HUDEP-2 (cell line): ENCODE measurements around the gene CMKLR1.

Experiments
- DNase-seq, 76 experiments: peaks; one replicate each; lab custom pipeline; 2025; ENCODE audit not compliant: unreplicated experiment in 76 of 76; lab: John Stamatoyannopoulos, UW

Gene CMKLR1

DNA sequence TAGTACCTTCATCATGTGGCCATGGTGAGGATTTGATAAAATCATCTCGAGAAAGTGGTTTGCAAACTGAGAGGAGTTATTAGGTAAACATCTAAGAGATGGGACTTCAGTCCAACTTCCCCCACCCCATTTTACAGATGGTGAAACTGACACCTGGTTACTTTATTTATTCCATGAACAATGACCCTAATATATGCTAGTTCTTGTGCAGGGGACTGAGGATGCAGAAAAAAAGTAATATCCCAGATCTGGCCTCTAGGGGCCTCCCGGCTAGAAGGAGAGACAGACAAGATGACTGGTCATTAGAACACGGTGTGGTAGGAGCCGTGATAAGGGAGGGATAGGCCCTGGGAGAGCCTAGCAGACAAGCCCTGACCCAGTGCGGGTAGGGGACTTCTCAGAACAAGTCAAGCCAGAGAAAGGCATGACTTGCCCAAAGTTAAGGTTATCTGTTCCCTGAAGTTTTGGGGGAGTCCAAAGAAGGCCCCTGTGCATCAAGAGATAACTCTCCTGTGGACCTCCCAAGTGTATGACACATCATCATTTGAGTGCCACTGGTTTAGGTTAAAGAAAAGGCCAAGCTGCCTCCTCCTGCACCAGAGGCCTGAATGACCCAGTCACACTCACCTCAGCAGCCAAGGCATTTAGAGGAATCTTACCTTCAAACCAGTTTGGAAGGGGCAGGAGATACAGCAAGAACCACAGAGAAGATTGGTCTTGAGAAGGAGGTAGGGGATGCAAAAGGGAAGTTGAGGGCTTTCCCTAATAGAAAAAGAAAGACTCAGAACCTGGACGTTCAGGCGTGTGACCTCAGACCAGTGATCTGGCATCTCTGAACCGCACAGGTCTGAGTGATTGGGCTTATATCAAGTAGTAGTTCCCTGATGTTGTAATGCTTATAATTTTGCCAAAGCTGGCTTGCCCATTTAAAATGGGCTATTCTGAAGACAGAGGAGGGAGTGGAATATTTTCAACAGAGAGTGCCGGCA is 1.6 kb downstream of the CMKLR1 start:
- DNase-seq = peak in 70 of 76 experiments; percentile 4 to 94 (median 71)

DNA sequence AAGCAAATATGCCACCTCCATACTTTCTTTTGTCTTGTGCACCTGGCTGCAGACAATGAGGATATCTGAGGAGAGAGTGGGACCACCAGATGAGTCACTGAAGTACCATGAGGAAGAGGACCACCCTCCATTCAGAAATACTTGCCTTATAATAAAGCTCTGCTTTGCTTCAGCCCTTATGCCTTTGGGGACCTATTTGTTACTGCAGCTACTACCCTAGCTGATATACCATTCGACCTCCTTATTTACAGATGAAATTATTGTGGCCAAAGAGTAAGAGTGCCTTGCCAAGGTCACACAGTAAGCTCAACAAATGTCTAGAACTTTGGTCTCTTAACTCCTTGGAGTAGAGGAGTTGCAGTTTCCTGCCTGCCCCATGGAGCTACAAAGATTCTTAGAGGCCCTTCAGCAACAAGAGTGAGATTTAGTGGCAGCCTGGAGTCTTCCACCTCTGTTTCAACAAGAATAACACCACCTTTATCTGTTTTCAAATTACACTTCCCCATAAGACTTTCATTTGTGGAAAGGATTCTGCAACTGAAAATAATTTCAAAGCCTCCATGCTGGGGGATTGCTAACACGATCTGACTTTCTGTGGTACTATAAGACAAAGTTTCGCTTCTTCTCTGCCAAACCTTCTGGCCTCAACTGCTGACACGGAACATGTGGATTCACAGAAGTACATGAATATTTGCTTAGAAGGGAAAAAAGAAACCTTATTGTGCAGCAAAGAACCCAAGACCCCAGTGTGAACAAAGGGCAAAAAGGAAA is 3.6 kb downstream of the CMKLR1 start:
- DNase-seq = no peak

DNA sequence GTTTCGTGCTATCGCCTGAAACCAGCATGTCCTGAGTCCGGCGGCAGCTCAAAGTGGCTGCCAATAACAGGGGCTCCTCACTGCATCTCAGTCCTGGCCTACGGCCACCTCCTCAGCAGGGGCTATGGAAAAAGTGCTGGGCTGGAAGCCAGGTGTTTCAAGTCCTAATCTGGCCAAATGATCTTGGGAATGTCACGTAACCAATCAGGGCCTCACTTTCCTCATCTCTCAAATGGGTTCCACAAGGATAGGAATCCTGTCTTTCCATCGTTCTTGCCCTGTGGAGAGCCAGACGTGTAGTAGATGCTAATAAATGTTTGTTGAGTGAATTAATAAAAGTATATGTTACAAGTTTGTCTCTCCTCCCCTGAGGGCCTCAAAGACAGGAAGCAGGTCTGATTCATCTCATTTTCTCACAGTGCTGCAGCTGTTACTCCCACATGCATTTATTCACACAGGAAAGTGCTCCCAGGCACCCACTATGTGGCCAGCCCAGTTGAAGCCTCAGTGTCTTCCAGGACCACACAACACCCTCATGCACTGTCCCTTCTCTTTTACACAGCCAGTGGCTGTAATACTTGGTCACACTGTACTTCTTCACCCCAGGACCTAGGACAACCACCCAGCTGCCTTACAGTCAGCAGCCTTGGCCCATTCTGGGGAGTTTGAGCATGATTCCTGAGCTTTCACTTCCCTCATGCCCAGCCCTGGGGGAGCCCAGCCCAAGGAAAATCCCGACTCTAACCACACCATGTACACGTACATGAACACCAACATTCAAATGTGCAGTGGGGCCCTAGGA is 5.0 kb downstream of the CMKLR1 start:
- no peak for DNase-seq

DNA sequence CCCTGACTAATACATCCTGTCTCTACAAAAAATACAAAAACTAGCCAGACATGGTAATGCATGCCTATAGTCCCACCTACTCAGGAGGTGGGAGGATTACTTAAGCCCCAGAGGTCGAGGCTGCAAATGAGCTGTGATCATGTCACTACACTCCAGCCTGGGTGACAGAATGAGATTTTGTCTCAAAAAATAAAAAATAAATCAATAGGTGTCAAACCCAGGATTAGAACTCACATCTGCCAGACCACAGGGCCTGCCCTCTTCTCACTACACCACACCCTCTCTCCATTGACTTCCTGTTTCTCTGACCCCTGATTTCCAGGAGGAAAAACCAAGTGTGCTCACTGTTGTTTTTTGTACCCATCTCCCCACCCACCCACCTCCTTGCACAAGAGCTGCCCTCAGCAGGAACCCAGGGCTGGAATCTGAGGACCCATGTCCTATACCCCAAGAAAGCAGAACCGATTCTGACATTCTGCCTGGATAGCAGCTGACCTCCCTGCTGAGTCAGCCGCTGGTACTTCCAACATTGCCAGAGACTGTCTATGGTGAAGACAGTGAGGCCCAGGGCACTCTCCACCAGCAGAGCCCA is 6.2 kb downstream of the CMKLR1 start:
- peak in 1 of 76 experiments; percentile 7 for DNase-seq

DNA sequence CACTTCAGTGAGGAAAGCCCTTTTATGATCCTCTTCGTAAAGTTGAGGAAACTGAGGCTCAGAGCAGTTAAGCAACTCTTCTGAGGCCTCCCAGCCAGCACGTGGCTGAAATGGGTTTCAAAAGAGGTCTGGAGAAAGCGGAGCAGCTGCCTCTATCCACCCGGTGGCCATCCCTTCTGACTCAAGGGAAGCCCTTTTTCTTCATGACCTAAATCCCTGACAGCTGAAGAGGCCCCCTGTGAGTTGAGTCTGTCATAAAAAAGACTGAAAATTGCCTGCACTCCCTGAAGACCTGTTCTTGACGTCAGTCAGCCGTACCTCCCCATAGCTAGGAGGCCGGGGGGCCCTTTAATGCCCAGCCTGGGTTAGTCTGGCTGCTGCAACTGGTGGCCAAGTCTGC is 10.7 kb downstream of the CMKLR1 start:
- DNase-seq = no peak

DNA sequence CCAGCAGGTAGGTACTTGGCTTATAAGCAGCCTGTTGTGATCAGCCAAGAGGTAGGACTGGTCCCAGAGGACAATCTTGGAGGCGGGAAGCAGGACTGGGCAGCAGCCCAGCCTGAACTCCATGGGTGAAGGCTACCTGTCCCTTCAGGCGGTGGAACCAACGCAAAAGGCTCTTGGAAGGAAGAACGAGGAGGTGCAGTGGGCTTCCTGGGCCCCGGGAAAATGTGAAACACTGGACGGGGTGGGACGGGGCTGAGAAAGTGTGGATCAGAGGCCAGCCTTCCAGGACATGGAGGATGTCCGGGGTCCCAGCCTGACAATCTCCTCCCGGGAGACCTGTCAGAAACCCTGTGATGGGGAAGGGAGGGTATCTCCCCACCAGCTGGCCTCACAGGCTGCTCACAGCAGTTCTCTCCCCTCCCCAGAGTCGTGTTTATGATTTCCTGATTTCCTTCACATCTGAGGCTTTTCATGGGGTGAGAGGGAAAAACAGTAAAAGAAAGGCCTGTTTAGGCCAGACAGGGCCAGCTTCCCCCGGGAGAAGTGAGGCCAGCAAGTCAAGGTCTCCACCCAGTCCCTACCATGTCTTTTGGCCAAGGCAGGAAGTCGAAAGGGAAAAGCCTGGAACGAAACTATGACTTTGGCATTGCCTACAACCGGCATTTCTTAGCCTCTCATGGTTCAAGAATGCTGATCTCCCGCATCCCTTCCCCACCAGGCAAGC is 11.3 kb downstream of the CMKLR1 start:
- no peak for DNase-seq

DNA sequence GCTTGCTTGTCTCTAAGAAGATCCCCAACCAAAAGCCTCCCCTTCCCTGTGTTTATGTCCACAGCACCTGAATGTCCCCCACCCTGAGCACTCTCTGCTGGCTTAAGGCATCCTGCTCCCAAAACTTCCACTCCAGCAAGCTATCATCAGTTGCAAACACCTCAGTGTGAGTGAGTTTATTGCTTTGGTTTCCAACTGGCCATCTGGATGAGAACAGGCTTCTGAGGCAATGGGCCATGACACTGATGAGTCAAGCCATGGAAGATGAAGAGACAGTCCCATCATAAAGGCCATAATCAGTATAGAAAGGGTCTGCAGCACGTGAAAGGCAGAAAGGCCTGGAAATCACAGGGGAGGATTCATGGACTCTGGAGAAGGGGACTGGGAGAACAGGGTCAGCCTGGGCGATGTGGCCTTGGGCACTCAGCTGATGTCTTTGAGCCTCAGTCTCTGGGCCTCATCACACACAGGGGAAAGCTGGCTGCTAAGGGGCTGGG is 12.8 kb downstream of the CMKLR1 start:
- DNase-seq = no peak

DNA sequence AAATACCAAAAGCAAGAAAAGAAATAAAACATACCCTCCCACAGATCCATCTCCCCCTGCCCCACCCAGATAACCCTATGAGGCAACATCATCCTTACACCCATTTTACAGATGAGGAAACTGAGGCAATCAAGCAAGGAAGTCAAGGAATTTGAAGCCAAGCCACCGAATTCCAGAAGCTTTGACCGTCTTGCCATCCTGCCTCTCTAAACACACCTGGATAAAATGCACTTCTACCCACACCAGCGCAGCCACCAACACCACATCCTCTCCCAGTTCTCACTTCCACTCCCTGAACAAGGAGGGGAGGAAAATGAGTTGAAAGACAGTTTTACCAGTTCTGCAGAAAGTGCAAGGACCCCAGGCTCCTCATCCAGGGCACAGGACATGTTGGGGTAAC is 13.6 kb downstream of the CMKLR1 start:
- no peak for DNase-seq

DNA sequence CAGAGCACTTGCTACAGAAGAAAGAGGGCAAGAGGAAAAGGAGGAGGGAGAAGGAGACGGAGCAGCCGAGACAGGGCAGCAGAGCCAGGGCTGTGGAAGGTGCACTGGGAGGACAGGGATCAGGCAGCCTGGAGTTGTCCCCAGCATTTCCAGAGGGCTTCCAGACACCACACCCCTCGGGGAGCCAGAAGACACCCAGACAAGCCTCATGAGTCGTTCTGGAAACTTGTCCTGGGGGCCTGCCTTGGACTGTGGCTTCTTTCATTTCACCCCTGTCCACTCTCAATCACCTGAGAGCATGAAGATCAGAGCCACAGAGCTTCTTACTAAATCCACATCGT is 14.1 kb downstream of the CMKLR1 start:
- DNase-seq = no peak

DNA sequence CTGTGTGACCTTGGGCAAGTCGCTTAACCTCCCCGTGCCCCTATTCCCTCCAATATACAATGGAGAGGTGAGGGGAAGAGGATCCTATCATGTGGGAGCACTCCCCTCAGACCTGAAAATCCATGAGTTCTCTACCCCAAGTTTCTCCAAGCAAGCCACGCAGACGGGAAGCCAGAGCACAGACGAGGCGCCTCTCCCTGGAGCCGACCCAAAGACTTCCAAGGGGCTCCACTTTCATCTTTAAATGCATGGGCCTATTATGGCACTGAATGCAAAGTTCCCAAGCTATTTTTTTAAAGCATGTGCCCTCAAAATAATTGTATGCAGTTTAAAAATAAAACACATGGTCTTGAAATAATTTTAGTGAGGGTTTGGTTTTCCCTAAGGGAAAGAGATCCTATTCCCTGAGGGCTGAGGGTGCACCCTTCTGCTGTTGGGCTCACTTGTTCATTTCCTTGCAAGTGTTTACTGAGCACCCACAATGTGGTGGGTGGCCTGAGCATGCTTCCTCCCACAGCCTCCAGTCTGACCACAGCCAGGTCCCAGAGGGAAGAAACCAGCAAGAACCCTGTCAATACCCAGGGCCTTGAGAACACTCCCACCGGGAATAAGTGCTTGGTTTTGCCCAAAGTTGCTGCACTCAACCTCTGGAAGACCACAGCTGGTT is 14.6 kb downstream of the CMKLR1 start:
- DNase-seq = no peak

DNA sequence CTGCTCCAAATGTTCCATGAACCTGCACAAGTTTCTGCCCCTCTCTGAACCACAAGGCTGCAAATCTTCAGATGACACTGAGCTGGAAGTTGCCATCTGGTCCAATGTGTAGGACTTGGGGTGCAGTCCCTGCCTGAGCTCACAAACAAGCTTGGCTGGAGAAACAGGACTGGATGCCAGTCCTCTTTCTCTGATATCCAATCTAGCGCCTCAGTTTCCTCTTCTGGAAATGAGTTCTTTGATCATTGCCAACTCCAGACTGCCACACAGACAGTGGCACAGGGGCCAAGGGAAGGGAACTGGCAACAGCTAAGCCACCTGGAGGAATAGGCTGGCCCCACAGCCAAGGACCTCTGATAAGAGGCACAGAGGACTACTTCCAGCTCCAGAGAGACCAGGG is 15.5 kb downstream of the CMKLR1 start:
- no peak for DNase-seq

DNA sequence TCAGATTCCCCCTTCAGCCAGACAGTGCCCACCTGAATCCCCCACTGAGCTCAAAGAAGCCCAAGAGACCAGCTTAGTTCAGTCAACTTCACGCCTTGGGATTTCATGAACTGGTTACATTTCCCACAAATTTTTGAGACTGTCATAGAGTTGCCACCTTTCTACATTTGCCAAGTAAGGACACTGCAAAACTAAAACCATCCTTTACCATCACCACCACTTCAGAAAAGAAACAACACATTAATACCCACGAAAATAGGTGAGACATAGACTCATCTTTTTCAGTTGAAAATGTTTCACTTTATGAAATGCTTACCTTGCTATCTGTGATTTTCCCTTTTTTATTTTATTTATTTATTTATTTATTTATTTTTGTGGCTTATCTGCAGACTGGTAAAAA is 16.1 kb downstream of the CMKLR1 start:
- no peak for DNase-seq

DNA sequence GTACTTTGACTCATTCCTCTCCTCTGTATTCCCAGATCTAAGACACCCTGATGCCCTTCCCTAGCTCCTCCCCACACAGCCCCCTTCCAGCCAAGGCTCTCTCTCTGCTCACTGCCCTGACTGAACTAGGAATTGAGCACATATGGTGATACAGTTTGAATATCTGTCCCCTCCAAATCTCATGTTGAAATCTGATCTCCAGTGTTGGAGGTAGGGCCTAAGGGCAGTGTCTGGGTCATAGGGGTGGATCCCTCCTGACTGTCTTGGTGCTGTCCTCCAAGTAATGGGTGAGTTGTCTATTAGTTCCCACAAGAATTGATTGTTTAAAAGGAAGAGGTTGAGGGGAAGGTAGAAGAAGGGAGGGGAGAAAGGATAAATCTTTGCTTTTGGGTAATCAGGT is 17.4 kb downstream of the CMKLR1 start:
- DNase-seq = no peak

DNA sequence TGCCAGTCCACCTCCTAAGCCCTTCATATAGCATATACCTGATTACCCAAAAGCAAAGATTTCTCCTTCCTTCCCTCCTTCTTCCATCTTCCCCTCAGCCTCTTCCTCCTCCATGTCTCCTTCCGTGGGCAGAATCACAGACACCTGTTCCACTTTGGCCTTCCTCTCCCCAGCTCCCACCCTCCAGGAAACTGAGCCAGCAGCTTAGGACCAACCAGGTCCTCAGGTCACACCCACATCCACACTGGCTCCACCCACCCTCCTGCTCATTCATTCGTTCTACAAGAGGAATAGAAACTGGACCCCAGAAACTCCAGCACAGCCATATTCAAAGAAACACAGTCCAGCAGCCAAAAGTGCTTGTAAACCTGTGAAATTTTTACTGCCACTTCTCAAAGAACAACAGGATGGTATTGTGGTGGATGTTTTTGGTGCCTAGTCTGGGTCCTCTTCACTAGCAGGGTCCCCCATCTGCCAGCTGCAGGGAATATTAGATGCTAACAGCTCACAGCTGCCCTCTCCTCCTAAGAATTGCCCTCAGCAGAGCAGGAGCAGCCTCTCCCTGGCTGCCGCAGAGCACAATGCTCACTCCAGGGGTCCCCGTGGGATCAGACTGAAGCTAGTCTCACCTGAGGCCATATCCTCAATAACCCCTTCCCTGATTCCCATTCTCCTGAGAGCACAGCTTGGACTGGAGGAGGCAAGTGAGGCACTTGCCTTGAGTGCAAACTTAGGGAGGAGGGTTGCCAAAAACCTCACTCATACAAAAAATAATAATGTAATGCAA is 18.4 kb downstream of the CMKLR1 start:
- no peak for DNase-seq

DNA sequence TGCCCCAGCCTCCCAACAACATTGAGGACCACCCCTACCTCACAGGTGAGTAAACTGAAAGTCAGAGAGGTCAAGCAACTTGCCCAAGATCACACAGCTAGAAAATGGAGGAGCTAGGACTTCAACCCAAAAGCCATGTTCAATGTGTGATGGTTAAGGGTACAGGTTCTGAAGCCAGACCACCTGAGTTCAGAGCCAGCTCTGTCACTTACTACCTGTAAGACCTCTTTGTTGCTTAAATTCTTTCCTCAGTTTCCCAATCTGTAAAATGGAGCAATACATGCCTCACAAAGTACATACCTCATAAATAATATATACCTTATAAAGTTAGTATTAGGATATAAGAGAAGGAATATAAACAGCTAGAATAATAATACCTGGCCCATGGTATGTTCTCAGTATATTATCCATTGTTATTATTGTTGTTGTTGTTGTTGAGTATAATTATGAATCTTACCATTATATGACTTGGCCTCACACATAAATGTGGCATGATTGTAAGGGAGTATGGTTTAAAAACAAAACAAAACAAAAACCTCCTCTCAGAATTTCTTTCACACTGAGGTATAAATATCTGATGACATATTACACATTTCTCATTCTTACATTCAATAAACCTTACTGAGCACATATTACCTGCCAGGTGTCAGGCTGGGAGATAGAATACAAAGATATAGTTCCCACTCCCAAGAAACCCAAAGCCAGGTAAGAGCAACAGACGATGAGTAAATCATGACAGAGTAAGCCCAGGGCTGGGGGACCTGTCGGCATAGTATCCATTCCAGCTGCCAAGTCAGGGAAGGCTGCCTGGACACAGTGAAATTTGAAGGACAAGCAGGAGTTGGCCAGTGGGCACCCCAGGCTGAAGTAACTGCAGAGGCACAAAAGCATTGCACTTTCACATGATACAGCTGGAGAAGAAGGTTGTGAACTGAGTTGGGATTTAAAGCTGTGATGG is 19.6 kb downstream of the CMKLR1 start:
- DNase-seq = no peak

DNA sequence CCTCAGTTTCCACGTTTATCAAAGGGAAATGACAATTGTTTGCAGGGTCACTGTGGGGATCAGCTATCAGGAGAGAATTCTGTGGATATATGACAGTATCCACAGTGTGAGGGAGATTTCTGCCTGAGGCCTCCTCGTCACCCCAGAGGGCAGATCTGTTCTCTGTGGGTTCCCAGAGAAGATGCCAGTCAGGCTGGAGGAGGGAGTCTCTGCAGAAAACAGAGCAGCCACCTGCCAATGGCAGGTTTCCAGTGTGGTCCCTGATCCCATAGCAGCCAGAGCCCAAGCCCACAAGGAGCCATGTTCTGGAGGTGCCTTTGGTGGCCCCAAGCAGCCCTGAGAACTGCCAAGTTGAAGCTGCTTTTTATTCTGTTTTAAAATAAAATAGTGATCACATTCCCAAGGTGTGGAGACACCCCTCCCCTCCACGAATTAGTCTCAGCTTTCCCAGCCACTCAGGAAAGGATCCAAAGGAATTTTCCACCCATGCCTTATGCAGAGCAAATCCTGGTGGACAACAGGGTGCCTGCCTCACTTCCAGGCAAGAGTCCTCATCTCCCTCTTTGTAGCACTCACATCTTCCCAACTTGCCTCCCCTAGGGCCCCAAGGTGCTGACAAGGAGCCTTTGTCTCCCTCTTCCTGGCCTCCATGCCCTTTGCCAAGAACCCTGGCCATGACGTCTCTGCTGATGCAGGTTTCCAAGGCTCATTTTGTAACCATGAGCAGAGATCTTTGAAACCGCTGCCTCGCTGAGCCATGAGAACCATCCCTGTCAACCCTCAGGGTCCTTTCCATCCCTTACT is 20.4 kb downstream of the CMKLR1 start:
- no peak for DNase-seq
